Stimulated activated CD4-positive, alpha-beta T cell treated with anti-CD3 and anti-CD28 coated beads, Interleukin-1b, Interleukin-23, amount 100 ng/mL, for 1 hour (primary cell): Measurements from ENCODE around the gene ZNF598.

Experiments used
- DNase-seq, 2 donors: peaks; one replicate each; pipeline ENCODE4 v3.0.0-alpha.2; 2020; ENCODE audit warnings: low read depth in 2 of 2

Gene ZNF598

GRCh38 chr16:1990351-1991134 is 19.1 kb downstream of the ZNF598 start:
- DNase-seq = no peak

- DNase-seq = no peak
Measured at GRCh38 chr16:1990101-1990350, 19.6 kb downstream of the ZNF598 start.

GRCh38 chr16:1989209-1990100 is 20.2 kb downstream of the ZNF598 start, which contains the start of gene SYNGR3:
Gene SYNGR3 (plus strand): TSS chr16:1989970. CDS start chr16:1990103, 133 bp downstream.
- no peak for DNase-seq

- DNase-seq = no peak
Measured at GRCh38 chr16:1987198-1987597, 22.4 kb downstream of the ZNF598 start.

GRCh38 chr16:1985466-1986150 is 24.0 kb downstream of the ZNF598 start:
- no peak for DNase-seq

GRCh38 chr16:1984347-1985225 is 25.0 kb downstream of the ZNF598 start:
- no peak for DNase-seq

GRCh38 chr16:1983544-1984346 is 25.9 kb downstream of the ZNF598 start, which contains the start of gene GFER:
Gene GFER (plus strand): TSS chr16:1984193. CDS start chr16:1984219, 26 bp downstream.
- DNase-seq = peak in 1 of 2 donors; percentile 33

- DNase-seq = no peak
Measured at GRCh38 chr16:1982991-1983543, 26.6 kb downstream of the ZNF598 start.

GRCh38 chr16:1982013-1982433 is 27.6 kb downstream of the ZNF598 start:
- no peak for DNase-seq

GRCh38 chr16:1981398-1981836 is 28.2 kb downstream of the ZNF598 start, which contains the start of gene NOXO1:
Gene NOXO1 (minus strand): TSS chr16:1981469. CDS start chr16:1981179, 290 bp downstream.
- DNase-seq = no peak

- no peak for DNase-seq
Measured at GRCh38 chr16:1980770-1981087, 28.9 kb downstream of the ZNF598 start.

- no peak for DNase-seq
Measured at GRCh38 chr16:1980030-1980769, 29.4 kb downstream of the ZNF598 start.

- DNase-seq = no peak
Measured at GRCh38 chr16:1979271-1980029, 30.2 kb downstream of the ZNF598 start.

- no peak for DNase-seq
Measured at GRCh38 chr16:1978476-1979120, 31.0 kb downstream of the ZNF598 start.

- DNase-seq = no peak
Measured at GRCh38 chr16:1977875-1978268, 31.7 kb downstream of the ZNF598 start.

- DNase-seq = no peak
Measured at GRCh38 chr16:1976951-1977874, 32.4 kb downstream of the ZNF598 start.

GRCh38 chr16:1976216-1976520 is 33.5 kb downstream of the ZNF598 start:
- no peak for DNase-seq
